Mucosa of stomach (tissue), 1 donor: ENCODE results near the gene ASCL3.
"Not testable (repeated sequence)": the region's sequence is repeated elsewhere in the genome, so short reads cannot be mapped to it uniquely, and the experiment has no call there.

Source experiments
- H3K27me3 ChIP-seq: one replicate; pipeline ENCODE4 v1.7.0; 2013; ENCODE audit warnings: mild to moderate bottlenecking, low read length; ENCODE audit not compliant: control insufficient read depth, insufficient read depth
- H3K36me3 ChIP-seq: one replicate; pipeline ENCODE4 v1.7.0; 2013; ENCODE audit warnings: low read length; ENCODE audit not compliant: control insufficient read depth, insufficient read depth
- H3K4me1 ChIP-seq: one replicate; pipeline ENCODE4 v1.7.0; 2013; ENCODE audit warnings: mild to moderate bottlenecking, low read length; ENCODE audit not compliant: control insufficient read depth, insufficient read depth
- H3K4me3 ChIP-seq: one replicate; pipeline ENCODE4 v1.7.0; 2013; ENCODE audit warnings: low read length
- H3K9ac ChIP-seq: one replicate; pipeline ENCODE4 v1.7.0; 2013; ENCODE audit warnings: mild to moderate bottlenecking, low read length, moderate library complexity
- H3K9me3 ChIP-seq: one replicate; pipeline ENCODE4 v1.7.0; 2013; ENCODE audit warnings: mild to moderate bottlenecking, low read length, moderate library complexity; ENCODE audit not compliant: control insufficient read depth
- donor health status: Pancreatic carcinoma.

ASCL3 gene

DNA sequence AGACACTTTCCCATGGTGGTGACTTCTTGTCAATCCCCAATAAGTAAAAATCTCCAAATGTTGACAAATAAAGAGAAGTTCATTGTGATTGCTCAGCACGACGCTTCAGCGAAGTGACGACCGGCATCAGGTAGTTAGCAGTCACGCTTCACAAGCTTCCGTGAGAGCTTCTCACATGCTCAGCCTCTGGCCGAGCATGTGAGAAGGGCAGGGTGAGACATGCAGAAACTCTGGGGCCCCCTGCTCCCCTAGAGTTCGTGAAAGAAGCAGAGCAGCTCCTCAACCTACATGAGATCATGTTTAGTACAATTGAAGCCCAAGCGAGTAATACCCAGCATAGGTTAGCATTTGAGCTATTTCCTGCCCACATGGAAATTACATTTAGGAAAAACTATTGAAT is 5.7 kb downstream of the ASCL3 start:
- Histone ChIP-seq H3K27me3 (no peaks in the 10 kb centered on the region), H3K4me1 (no peaks in the 10 kb centered on the region), H3K9me3 (no peaks in the 10 kb centered on the region), H3K9ac (no peak overlapping the region), H3K4me3 (no peak overlapping the region), H3K36me3 (no peaks in the 10 kb centered on the region)

DNA sequence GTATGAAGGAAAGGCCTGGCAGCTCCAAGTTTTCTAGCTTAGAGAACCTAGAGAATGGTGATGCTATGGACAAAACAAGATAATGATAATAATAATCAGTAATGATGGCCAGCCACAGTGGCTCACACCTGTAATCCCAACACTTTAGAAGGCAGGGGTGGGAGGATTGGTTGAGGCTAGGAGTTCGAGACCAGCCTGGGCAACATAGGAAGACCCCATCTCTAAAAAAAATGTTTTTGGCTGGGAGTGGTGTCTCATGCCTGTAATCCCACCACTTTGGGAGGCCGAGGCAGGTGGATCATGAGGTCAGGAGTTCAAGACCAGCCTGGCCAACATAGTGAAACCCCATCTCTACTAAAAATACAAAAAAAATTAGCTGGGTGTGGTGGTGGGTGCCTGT is 7.0 kb downstream of the ASCL3 start:
- not testable (repeated sequence) for H3K4me1 ChIP-seq, H3K9ac ChIP-seq, H3K9me3 ChIP-seq, H3K36me3 ChIP-seq, H3K27me3 ChIP-seq, H3K4me3 ChIP-seq

DNA sequence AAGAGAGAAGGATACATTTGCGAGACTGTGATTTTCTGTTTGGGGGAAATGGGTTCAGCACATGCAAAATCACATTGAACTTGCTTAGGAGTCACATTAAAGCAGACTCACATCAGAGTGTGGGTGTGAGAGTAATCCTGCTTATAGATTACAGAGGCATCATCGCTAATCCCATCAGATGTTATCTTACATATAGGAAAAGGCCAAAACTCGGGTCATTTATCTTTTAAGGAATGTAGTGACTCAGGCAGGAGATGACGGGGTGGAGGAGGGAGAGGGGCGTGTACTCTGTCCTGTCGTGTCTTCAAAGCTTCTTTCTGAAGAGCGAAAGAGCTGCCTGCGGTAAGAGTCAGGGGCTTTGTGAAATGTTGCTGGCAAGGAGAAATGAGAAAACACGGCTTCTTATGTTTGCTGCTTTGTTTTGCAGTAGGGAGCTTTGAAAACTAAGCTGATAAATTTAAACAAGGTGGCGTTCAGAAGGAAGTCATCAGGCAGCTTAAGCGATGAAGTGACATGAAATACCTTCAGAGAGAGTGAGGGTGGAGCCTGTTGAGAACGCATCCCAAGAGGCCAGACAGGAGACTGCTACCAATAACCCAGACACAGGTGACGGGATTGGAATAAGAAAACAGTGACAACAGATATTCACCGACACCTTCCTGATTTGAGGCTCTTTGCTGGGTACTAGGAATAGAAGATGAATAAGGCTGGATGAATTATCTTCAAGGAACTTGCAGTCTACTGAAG is 7.9 kb downstream of the ASCL3 start:
- Histone ChIP-seq H3K27me3 (no peaks in the 10 kb centered on the region), H3K9ac (no peak overlapping the region), H3K4me1 (no peaks in the 10 kb centered on the region), H3K9me3 (no peaks in the 10 kb centered on the region), H3K4me3 (no peak overlapping the region), H3K36me3 (no peaks in the 10 kb centered on the region)

DNA sequence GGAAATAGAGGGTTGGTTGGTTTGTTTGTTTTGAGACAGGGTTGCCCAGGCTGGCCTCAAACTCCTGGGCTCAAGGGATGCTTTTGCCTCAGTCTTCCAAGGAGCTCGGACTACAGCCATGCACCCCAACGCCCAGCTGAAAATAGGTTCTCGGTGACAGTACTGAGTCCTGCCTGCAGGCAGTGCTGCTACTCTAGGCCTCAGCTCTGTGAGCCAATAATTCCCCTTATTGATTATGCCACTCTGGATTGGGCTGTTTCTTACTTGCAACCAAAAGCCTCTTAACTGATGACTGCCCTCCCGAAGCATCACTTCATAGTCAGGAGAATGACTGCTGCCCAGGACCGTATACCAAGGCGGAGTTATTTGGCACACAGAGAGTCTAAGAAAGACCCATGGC is 8.9 kb downstream of the ASCL3 start:
- no peak overlapping the region for H3K4me3 ChIP-seq
- H3K9me3 ChIP-seq = no peaks in the 10 kb centered on the region
- no peaks in the 10 kb centered on the region for H3K36me3 ChIP-seq
- H3K4me1 ChIP-seq = no peaks in the 10 kb centered on the region
- H3K27me3 ChIP-seq = no peaks in the 10 kb centered on the region
- no peak overlapping the region for H3K9ac ChIP-seq

DNA sequence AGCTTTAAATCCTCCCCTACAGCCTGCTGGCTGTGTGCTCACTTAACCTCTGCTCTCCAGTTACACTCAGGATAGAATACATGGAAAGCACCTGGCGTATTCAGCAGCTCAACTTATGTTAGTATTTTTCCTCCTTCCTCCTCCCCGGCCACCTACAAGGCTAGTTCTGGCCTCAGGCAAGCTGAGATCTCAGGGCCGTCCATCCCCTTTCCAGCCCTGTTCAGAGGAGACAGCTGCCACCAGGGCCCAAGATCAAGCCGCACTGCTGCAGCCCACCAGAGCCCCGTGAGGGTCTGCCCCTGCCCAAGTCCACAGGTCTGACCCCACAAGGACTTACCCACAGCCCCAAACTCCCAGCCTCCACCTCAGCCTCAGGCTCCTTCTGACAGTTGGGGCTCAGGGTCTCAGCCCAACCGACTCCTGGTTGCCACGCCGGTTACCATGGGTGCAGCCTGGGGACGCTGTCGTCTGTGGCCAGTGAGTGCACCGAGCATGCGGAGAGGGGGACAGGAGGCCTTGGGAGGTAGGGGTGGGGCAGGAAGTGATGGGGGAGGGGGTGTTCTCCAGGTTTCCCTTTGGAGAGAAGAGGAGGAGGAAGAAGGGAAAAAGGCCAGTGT is 10.1 kb downstream of the ASCL3 start, which contains the start of gene C11orf16:
Gene C11orf16 (minus strand): TSS at position 384 of the 617 bp plus-strand sequence. CDS start 639 bp downstream, outside the sequence.
- Histone ChIP-seq H3K9me3 (no peaks in the 10 kb centered on the region), H3K9ac (no peak within 1 kb of the TSS), H3K36me3 (no peaks in the 10 kb centered on the region), H3K4me3 (no peak within 1 kb of the TSS), H3K27me3 (no peaks in the 10 kb centered on the region), H3K4me1 (no peaks in the 10 kb centered on the region)

DNA sequence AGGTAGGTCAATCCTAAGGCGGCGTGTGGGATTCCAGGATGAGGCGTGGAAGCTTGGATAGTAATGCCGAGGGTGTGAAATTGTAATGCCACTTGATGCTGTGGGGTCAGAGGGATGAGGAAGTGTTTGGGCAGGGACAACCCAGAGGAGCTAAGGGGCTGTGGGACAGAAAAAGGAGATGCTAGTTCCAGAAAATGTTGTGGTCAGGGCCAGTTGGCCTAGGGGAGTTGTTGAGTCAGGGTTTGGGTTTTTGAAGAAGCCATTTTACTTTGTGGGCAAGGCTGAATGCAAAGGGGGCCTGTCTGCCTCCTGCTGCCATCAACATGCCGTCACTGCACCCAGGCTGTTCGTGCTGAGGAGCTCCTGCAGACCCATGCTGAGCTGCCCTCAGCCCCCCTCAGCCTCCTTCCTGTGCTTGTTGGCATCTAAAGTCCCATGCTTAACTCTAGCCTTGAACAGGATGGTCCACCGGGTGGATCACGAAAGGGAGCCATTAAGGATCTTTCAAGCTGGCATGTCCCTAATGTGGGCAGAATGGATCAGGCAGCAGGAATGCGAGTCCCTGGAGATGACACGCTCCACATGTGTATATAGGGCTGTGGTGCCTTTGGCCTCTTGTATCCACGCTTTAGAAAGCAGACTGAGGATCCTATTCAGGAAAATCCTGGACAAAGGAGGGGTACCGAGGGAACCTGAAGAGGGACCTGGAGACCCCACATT is 12.2 kb downstream of the ASCL3 start:
- H3K4me1 ChIP-seq = no peaks in the 10 kb centered on the region
- H3K36me3 ChIP-seq = no peaks in the 10 kb centered on the region
- H3K9me3 ChIP-seq = no peaks in the 10 kb centered on the region
- no peak overlapping the region for H3K4me3 ChIP-seq
- no peak overlapping the region for H3K9ac ChIP-seq
- H3K27me3 ChIP-seq = no peaks in the 10 kb centered on the region

DNA sequence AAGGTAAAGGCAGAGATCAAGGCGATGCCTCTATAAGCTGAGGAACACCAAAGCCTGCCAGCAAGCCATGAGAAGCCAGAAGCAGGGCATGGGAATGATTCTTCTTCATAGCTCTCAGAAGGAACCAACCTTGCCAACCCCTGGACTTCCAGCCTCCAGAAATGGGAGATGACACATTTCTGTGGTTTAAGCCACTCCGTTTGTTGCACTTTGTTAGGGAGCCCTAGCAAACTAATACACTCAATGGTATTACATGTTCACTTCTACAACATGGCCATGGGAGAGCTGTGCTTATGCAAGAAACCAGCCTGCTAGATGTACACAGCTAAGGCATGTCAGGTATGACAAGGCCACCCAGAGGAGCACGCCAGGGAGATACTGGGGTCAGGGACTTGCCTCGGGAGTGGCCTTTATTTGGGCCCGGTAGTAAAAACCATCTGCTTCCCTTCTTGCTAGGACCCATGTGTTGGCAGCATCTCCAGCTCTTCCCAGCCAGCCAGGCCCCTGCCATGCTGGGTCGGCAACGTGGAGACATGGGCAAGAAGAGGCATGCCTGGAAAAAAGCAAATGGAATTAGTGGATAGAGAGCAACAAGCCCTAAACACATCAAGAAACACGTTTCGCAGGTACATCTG is 13.7 kb downstream of the ASCL3 start:
- H3K36me3 ChIP-seq = no peaks in the 10 kb centered on the region

DNA sequence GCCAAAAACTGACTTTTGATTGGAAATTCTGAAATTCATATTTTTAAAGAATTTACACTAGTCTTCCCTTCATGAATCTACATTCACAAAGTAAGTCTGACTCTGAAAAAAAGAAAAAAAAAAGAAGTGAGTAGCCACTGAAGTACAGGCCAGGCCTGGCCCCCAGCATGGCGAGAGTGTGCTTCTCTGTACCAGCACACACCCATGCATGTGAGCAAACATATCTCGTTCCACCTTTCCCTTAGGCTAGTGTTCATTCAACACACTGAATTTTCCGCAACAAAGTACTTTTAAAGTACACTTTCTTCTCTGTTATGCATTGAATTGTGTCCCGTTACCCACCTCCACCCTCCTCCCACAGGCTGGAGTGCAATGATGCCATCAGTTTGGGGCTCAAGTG is 14.6 kb downstream of the ASCL3 start:
- Histone ChIP-seq H3K9ac (no peak overlapping the region), H3K9me3 (no peaks in the 10 kb centered on the region), H3K36me3 (no peaks in the 10 kb centered on the region), H3K27me3 (no peaks in the 10 kb centered on the region), H3K4me1 (no peaks in the 10 kb centered on the region), H3K4me3 (no peak overlapping the region)

More for the DNA sequence above, 13.7 kb downstream of the ASCL3 start:
- Histone ChIP-seq H3K9ac (no peak overlapping the region), H3K27me3 (no peaks in the 10 kb centered on the region), H3K9me3 (no peaks in the 10 kb centered on the region), H3K4me1 (no peaks in the 10 kb centered on the region), H3K4me3 (no peak overlapping the region)

DNA sequence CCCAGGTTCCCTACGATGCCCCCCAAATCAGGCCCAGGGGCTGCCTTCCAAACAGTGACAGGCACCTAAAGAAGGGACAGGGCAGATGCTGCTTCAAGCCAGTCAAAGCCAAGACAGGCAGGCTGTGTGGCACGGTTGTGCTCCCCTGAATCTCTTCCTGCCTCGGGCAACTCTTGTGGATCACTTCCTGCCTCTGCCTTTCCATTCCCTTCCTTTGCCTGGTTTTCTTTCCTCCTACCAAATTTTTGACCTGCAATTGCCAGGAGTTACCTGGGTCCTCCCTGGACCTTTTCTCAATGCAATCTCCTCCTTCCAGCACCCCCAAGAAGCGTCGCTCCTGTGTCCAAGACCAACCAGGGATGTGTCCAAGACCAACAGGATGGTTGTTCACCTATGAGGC is 15.6 kb downstream of the ASCL3 start:
- no peaks in the 10 kb centered on the region for H3K27me3 ChIP-seq
- no peak overlapping the region for H3K4me3 ChIP-seq
- H3K4me1 ChIP-seq = no peaks in the 10 kb centered on the region
- H3K9me3 ChIP-seq = no peaks in the 10 kb centered on the region
- H3K9ac ChIP-seq = no peak overlapping the region
- H3K36me3 ChIP-seq = no peaks in the 10 kb centered on the region

DNA sequence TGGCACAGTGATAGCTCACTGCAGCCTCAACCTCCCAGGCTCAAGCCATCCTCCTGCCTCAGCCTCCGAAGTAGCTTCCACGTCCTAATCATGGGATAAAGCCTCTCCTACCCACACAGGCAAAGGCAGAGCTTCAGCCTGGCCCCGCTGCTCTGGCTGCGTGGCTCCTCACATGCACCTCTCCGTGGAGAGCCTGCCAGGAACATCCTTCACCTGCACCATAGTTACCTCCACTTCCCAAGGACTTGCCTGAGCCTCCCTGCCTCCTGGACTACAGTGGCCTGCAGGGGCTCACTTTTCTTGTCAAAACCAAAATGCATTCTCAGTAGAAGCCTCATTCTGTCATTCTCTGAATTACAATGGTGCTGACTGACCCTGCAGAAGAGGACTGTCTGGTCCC is 16.6 kb downstream of the ASCL3 start:
- no peak overlapping the region for H3K9ac ChIP-seq
- no peaks in the 10 kb centered on the region for H3K9me3 ChIP-seq
- H3K4me1 ChIP-seq = no peaks in the 10 kb centered on the region
- no peak overlapping the region for H3K4me3 ChIP-seq
- no peaks in the 10 kb centered on the region for H3K36me3 ChIP-seq
- no peaks in the 10 kb centered on the region for H3K27me3 ChIP-seq

DNA sequence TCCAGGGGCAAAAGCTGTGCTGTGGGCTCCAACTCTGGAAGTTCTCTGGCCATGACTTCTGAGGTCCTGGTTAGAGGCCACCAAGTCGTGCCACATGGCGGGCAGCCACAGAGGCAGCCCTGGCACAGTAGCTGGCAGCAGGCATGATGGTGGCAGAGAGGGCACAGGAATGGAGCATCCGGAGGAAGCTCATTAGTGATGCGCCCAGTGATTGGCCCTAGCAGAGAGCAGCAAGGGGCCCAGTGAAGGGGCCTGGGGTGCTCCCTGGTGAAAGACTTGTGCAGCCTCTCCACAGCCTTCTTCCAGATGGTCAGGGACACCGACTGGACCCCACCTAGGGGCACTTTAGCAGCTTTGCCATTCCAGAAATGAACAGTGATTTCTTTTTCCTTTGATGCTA is 17.1 kb downstream of the ASCL3 start:
- Histone ChIP-seq H3K9ac (no peak overlapping the region), H3K4me1 (no peaks in the 10 kb centered on the region), H3K27me3 (no peaks in the 10 kb centered on the region), H3K36me3 (no peaks in the 10 kb centered on the region), H3K9me3 (no peaks in the 10 kb centered on the region), H3K4me3 (no peak overlapping the region)

DNA sequence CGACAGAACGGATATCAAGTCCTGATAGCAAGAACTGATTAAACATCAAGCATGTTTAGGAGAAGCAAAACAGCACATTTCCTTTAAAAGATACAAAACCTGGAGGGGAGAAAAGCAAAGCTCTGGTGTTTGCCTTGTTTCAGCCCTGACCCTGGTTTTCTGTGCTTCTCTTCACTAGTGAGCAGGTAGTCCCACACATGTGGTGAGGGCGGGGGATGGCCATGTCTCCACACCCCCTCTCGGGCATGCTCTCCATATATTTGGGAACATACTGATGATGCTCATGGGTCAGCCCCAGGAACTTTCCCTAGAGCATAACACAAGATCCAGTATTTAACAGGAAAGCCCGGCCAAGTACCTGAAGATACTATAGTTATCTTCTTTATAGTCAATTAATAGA is 20.1 kb downstream of the ASCL3 start:
- Histone ChIP-seq H3K9me3 (no peaks in the 10 kb centered on the region), H3K4me3 (no peak overlapping the region), H3K9ac (no peak overlapping the region), H3K27me3 (no peaks in the 10 kb centered on the region), H3K36me3 (no peaks in the 10 kb centered on the region), H3K4me1 (no peaks in the 10 kb centered on the region)
